Smooth muscle cell (in vitro differentiated cells): ENCODE measurements around the gene CRTC2. TPM values are rescaled to one million over a fixed set of nuclear protein-coding genes. Genes with fewer than 3 reads are reported as not detected.

Experiments
- DNase-seq: peaks from one replicate; lab custom pipeline; 2025; ENCODE audit not compliant: unreplicated experiment; lab: John Stamatoyannopoulos, UW
- H2AFZ ChIP-seq: fragments of 200-600 bp; sonication (generic); 2 replicates; pipeline ENCODE4 v1.6.0; 2016; ENCODE audit warnings: antibody characterized with exemption, low read depth, mild to moderate bottlenecking
- H3F3A ChIP-seq: fragments of 200-600 bp; sonication (generic); 2 replicates; pipeline ENCODE4 v1.6.0; 2017; ENCODE audit warnings: antibody characterized with exemption, low read depth
- H3K27ac ChIP-seq: fragments of 200-600 bp; sonication (generic); 2 replicates; pipeline ENCODE4 v1.5.1; 2016; ENCODE audit warnings: low read depth, mild to moderate bottlenecking
- H3K27me3 ChIP-seq: fragments of 200-600 bp; sonication (generic); 2 replicates; pipeline ENCODE4 v1.6.1; 2016; ENCODE audit warnings: low read depth, mild to moderate bottlenecking
- H3K36me3 ChIP-seq: fragments of 200-600 bp; sonication (generic); 2 replicates; pipeline ENCODE4 v1.5.1; 2016; ENCODE audit warnings: low read depth
- H3K4me1 ChIP-seq: fragments of 200-600 bp; sonication (generic); 2 replicates; pipeline ENCODE4 v1.5.1; 2016; ENCODE audit warnings: low read depth
- H3K4me2 ChIP-seq: fragments of 200-600 bp; sonication (generic); 2 replicates; pipeline ENCODE4 v1.6.0; 2016; ENCODE audit warnings: mild to moderate bottlenecking
- H3K4me3 ChIP-seq: fragments of 200-600 bp; sonication (generic); 2 replicates; pipeline ENCODE4 v1.5.1; 2016; ENCODE audit warnings: mild to moderate bottlenecking
- H3K79me2 ChIP-seq: fragments of 200-600 bp; sonication (generic); 2 replicates; pipeline ENCODE4 v1.6.0; 2016; ENCODE audit warnings: low read depth, mild to moderate bottlenecking
- H3K9ac ChIP-seq: fragments of 200-600 bp; sonication (generic); 2 replicates; pipeline ENCODE4 v1.6.0; 2016; ENCODE audit warnings: low read depth
- H3K9me3 ChIP-seq: fragments of 200-600 bp; sonication (generic); replicated peaks from 2 replicates; pipeline ENCODE4 v1.5.1; 2016; ENCODE audit warnings: low read depth
- H4K20me1 ChIP-seq: fragments of 200-600 bp; sonication (generic); 2 replicates; pipeline ENCODE4 v1.6.0; 2016; ENCODE audit warnings: low read depth
- CTCF ChIP-seq: fragments of 200-600 bp; sonication (generic); IDR thresholded peaks from 2 replicates; pipeline ENCODE4 v1.5.1; 2017; ENCODE audit warnings: borderline replicate concordance, mild to moderate bottlenecking, antibody characterized with exemption; ENCODE audit not compliant: insufficient read depth, poor library complexity, severe bottlenecking
- WGBS: methylation state at CpG from one replicate; pipeline ENCODE4 v1.1.7; 2016; ENCODE audit warnings: low lambda C conversion rate; 5-methylcytosine and 5-hydroxymethylcytosine counted together
- polyA plus RNA-seq: library from polyadenylated mRNA; unstranded; fragments of >200 nt; fragmentation: Nextera tagmentation; extraction: Ambion mirVana; gene quantifications from 2 replicates; pipeline ENCODE4 v1.2.1, GENCODE V29; 2016
- total RNA-seq: library from RNA; depleted of rRNA; stranded (reverse); fragments of >200 nt; gene quantifications from 2 replicates; pipeline ENCODE4 v1.2.3, GENCODE V29; 2014

CRTC2 gene
- total and polyA plus RNA-seq, 2 experiments from 2014 or later = 9.9 to 24.6 TPM

DNA sequence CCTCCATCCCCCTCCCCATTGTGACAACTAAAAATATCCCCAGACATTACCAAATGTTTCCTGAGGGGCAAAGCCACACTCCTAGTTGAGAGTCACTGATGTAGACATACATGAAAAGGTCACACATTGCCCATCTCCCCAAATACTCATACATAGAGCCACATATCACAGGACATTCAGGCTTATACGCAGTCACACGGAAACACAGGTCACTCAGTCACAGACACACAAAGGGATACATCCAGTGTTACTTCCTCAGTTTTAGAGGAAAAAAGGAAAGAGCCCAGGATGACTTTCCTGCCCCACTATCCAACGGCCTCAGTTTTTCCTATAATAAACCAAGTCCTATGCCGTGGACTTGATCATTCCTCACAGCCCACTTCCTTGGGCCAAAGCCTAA lies 3.0 kb upstream of the CRTC2 start:
- peaks cover 52% of the 10 kb centered on the region for H3K79me2 ChIP-seq
- 78% methylated on average over 4 of the region's 4 CpGs for WGBS
- H3K4me2 ChIP-seq = peak overlapping the region; percentile 89

GRCh38 chr1:153960206-153960605 lies 1.8 kb upstream of the CRTC2 start:
- no peak for DNase-seq
- Histone ChIP-seq H3K4me3 (no peak overlapping the region), H3K27ac (no peak overlapping the region), H3K4me1 (peaks cover 28% of the 10 kb centered on the region), H3K9me3 (no peaks in the 10 kb centered on the region), H3K79me2 (peaks cover 59% of the 10 kb centered on the region), H3K36me3 (no peaks in the 10 kb centered on the region), H3F3A (peaks cover 4% of the 10 kb centered on the region), H3K4me2 (no peak overlapping the region), H4K20me1 (peaks cover 41% of the 10 kb centered on the region), H2AFZ (no peak overlapping the region), H3K9ac (no peak overlapping the region), H3K27me3 (no peaks in the 10 kb centered on the region)
- 97% methylated on average over 11 of the region's 11 CpGs for WGBS
- no peak for TF ChIP-seq CTCF

More for the DNA sequence above, 3.0 kb upstream of the CRTC2 start:
- H3K4me3 ChIP-seq = peak overlapping the region; percentile 77
- peak overlapping the region; percentile 93 for H3K9ac ChIP-seq
- H3K4me1 ChIP-seq = peaks cover 28% of the 10 kb centered on the region
- no peak for DNase-seq
- H3K9me3 ChIP-seq = no peaks in the 10 kb centered on the region
- H3K36me3 ChIP-seq = no peaks in the 10 kb centered on the region
- peaks cover 4% of the 10 kb centered on the region for H3F3A ChIP-seq
- peak overlapping the region; percentile 93 for H3K27ac ChIP-seq
- no peak overlapping the region for H2AFZ ChIP-seq
- H3K27me3 ChIP-seq = no peaks in the 10 kb centered on the region
- H4K20me1 ChIP-seq = peaks cover 30% of the 10 kb centered on the region
- TF ChIP-seq CTCF = no peak

DNA sequence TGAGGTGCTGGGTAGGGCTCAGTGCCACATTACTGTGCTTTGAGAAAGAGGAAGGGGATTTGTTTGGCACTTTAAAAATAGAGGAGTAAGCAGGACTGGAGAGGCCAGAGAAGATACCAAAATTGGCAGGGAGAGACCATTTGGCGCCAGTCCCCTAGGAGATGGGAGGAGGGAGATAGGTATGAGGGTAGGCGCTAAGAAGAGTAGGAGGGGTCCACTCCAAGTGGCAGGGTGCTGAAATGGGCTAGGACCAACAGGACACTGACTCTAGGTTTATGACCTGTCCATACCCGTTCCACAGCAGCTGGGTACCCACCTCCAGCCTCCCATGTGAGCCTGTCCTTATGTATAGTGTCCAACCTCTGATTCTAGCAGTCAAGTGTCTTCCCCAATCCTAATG lies 1.0 kb upstream of the CRTC2 start:
- Histone ChIP-seq H4K20me1 (peaks cover 48% of the 10 kb centered on the region), H3K9me3 (no peaks in the 10 kb centered on the region), H3K27me3 (no peaks in the 10 kb centered on the region), H3K9ac (no peak overlapping the region), H3K4me3 (no peak overlapping the region), H3K36me3 (no peaks in the 10 kb centered on the region), H3K79me2 (peaks cover 59% of the 10 kb centered on the region), H3K4me2 (no peak overlapping the region), H3F3A (peaks cover 4% of the 10 kb centered on the region), H2AFZ (no peak overlapping the region), H3K4me1 (peaks cover 22% of the 10 kb centered on the region), H3K27ac (peak overlapping the region; percentile 54)
- DNase-seq = no peak
- TF ChIP-seq CTCF = no peak
- 96% methylated on average over 3 of the region's 3 CpGs for WGBS

GRCh38 chr1:153958961-153959260 lies 499 bp upstream of the CRTC2 start:
- H2AFZ ChIP-seq = no peak overlapping the region
- H3F3A ChIP-seq = peaks cover 4% of the 10 kb centered on the region
- peaks cover 18% of the 10 kb centered on the region for H3K4me1 ChIP-seq
- H3K36me3 ChIP-seq = no peaks in the 10 kb centered on the region
- H3K79me2 ChIP-seq = peaks cover 64% of the 10 kb centered on the region
- peak overlapping the region; percentile 96 for H3K4me3 ChIP-seq
- 49% methylated on average over 4 of the region's 4 CpGs for WGBS
- peak overlapping the region; percentile 78 for H3K4me2 ChIP-seq
- H3K9ac ChIP-seq = no peak overlapping the region
- DNase-seq = no peak
- no peaks in the 10 kb centered on the region for H3K9me3 ChIP-seq
- H4K20me1 ChIP-seq = peaks cover 54% of the 10 kb centered on the region
- peak overlapping the region; percentile 54 for H3K27ac ChIP-seq
- no peak for TF ChIP-seq CTCF
- no peaks in the 10 kb centered on the region for H3K27me3 ChIP-seq
